Measurements from ENCODE around the gene STAC3.

- TF ChIP-seq, protein P1, sequence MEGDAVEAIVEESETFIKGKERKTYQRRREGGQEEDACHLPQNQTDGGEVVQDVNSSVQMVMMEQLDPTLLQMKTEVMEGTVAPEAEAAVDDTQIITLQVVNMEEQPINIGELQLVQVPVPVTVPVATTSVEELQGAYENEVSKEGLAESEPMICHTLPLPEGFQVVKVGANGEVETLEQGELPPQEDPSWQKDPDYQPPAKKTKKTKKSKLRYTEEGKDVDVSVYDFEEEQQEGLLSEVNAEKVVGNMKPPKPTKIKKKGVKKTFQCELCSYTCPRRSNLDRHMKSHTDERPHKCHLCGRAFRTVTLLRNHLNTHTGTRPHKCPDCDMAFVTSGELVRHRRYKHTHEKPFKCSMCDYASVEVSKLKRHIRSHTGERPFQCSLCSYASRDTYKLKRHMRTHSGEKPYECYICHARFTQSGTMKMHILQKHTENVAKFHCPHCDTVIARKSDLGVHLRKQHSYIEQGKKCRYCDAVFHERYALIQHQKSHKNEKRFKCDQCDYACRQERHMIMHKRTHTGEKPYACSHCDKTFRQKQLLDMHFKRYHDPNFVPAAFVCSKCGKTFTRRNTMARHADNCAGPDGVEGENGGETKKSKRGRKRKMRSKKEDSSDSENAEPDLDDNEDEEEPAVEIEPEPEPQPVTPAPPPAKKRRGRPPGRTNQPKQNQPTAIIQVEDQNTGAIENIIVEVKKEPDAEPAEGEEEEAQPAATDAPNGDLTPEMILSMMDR (IDR thresholded peaks at IDR 0.05; ENCODE audit: insufficient read depth, low read length, poor library complexity, severe bottlenecking) = no peak
- TF ChIP-seq EZH2phosphoT487 (conservative IDR thresholded peaks at IDR 0.05; ENCODE audit: low read length) = no peak
Measured at GRCh38 chr12:57223191-57224165, 27.5 kb downstream of the STAC3 start.

Measured in SU-DHL-6 (cell line).